22Rv1 (cell line): ENCODE results near the gene MIR17HG.

Source experiments
- CTCF ChIP-seq: fragments of 450-650 bp; IDR thresholded peaks from 2 replicates; pipeline ENCODE4 v1.5.1; 2017; ENCODE audit warnings: mild to moderate bottlenecking
- ZFX ChIP-seq: fragments of 450-650 bp; IDR thresholded peaks from 2 replicates; pipeline ENCODE4 v1.6.1; 2017; ENCODE audit warnings: antibody characterized with exemption, borderline replicate concordance

DNA sequence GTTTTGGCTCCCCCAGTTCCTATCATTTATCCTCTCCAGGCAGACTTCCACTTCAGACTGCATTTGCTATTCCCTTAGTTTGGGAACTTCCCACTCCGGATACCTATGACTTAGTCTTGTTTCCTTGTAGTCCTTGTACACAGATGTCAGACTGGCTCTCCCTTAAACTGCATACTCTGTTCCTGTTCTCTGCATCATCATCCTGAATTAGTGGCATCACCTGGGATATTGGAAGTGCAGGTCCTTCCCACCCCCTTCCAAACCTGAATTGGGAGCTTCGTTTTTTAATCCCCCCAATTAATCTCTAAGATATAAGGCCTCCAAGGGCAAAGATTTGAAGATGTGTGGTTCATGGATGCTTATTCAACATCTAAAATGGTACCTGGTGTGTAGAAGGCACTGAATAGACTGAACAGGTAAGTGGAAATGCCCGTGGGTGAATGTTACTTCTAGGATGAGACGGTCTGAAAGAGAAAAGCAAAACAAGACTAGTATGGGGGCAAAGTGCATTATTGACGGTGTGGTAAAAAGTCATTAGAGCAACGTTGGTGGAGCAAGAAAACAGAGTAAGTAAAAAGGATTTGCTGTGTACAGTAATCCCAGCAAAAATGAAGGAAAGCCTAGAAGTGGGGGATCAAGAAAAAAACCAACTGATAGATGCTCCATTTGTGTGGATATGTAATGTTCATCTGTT lies 9.6 kb downstream of the MIR17HG start:
- TF ChIP-seq CTCF (no peak), ZFX (no peak)
